ENCODE measurements around the gene SNX18. TPM values are rescaled to one million over a fixed set of nuclear protein-coding genes. Genes with fewer than 3 reads are reported as not detected.

Gene SNX18
- total RNA-seq, result 10 to 100 TPM in 3 of 4 donors, 1 to 10 TPM in 1; 9.1 to 13.0 (median 10.7) TPM
- 1 to 10 TPM; 3.9 to 6.9 (median 4.5) TPM for polyA plus RNA-seq
- long read RNA-seq, donor 1, full-length matches to known transcripts, result 2 of 5 reads
- long read RNA-seq, donor 1, partial matches to known transcripts, result 0 of 5 reads
- long read RNA-seq, donor 1, other reads (novel, unspliced or antisense), result 3 of 5 reads
- long read RNA-seq, donor 2, full-length matches to known transcripts, result 1 of 8 reads
- long read RNA-seq, donor 2, partial matches to known transcripts, result 0 of 8 reads
- long read RNA-seq, donor 2, other reads (novel, unspliced or antisense), result 7 of 8 reads

DNA sequence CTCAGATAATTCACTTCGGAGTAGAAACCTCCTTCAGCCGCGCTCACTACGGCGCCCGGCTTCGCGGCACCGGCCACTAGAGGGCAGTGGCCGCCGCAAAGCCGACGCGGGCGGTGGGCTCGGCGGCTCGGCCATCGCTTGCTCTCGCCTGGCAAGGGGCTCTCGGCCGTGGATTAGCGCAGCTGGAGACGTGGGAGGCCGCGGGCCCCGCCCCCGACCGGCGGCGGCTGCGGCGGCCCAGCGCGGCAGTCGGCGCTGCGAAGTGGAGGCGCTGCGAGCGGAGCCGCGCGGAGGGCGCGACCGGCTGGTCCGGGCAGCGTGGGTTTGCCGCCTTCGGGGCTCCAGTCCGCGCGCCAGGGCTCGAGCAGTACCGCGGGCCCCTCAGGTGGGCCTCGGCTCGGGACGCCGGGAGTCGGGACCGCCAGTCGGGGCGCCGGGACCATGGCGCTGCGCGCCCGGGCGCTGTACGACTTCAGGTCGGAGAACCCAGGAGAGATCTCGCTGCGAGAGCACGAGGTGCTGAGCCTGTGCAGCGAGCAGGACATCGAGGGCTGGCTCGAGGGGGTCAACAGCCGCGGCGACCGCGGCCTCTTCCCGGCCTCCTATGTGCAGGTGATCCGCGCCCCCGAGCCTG, at the start of gene SNX18:
SNX18 (plus strand) TSS at position 248 of the 634 bp plus-strand sequence; CDS start at position 442, 194 bp downstream.
- WGBS, 3 donors, result 0% methylated on average over 70 to 88 of the region's 88 CpGs
- ATAC-seq (peak; percentile 94 to 97 (median 96)), DNase-seq (peak; percentile 93 to 97)
- H3K9me3 ChIP-seq, result no peaks in the 10 kb centered on the region
- H3K36me3 ChIP-seq (ENCODE audit: insufficient read depth in 1 of 2, low read depth in 1 of 2), result no peaks in the 10 kb centered on the region
- TF ChIP-seq, protein P1, sequence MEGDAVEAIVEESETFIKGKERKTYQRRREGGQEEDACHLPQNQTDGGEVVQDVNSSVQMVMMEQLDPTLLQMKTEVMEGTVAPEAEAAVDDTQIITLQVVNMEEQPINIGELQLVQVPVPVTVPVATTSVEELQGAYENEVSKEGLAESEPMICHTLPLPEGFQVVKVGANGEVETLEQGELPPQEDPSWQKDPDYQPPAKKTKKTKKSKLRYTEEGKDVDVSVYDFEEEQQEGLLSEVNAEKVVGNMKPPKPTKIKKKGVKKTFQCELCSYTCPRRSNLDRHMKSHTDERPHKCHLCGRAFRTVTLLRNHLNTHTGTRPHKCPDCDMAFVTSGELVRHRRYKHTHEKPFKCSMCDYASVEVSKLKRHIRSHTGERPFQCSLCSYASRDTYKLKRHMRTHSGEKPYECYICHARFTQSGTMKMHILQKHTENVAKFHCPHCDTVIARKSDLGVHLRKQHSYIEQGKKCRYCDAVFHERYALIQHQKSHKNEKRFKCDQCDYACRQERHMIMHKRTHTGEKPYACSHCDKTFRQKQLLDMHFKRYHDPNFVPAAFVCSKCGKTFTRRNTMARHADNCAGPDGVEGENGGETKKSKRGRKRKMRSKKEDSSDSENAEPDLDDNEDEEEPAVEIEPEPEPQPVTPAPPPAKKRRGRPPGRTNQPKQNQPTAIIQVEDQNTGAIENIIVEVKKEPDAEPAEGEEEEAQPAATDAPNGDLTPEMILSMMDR (IDR thresholded peaks at IDR 0.05), result peak; percentile 99
- H3K27me3 ChIP-seq (ENCODE audit: insufficient read depth in 3 of 3, low read length in 2 of 3), result no peaks in the 10 kb centered on the region
- intact Hi-C loops (cut with DNase I), result loop anchor here (1.0 to 10.0 kb wide), 5 partner anchors 240 to 627 kb away; no protein-coding TSS in a partner anchor
- peak within 1 kb of the TSS; percentile 99 for H3K4me3 ChIP-seq
- peak within 1 kb of the TSS; percentile 95 for H3K27ac ChIP-seq
- H3K4me1 ChIP-seq, result peaks cover 28% of the 10 kb centered on the region

DNA sequence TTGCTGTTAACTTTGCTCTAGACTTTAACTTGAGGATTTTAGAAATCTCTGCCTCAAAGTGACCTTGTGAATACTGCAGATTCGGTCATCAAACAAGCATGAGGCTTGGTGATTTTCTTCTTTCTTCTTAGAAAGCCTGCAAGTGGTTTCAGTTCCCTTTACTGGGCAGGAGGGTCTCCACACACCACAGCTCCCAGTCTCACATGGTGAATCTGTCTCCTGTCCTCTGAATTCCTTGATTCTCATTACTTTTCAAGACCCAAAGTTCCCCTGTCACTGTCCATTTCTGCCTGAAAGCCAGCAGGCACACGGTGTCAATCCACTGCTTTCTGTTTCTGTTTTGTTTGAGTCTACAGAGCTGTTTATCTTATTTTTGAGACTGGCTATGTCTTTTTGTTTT, 47.9 kb upstream of the SNX18 start:
- H3K36me3 ChIP-seq (ENCODE audit: insufficient read depth in 1 of 2, low read depth in 1 of 2), result no peaks in the 10 kb centered on the region
- no peak for ATAC-seq
- 25 to 46% (median 30%) methylated on average over 2 of the region's 2 CpGs for WGBS, 3 donors
- H3K27me3 ChIP-seq (ENCODE audit: insufficient read depth in 3 of 3, low read length in 2 of 3), result no peaks in the 10 kb centered on the region
- DNase-seq, result no peak
- peak overlapping the region; percentile 3 for H3K27ac ChIP-seq
- TF ChIP-seq, protein P1 (IDR thresholded peaks at IDR 0.05), result no peak
- H3K4me1 ChIP-seq, result peaks cover 13% of the 10 kb centered on the region
- no peaks in the 10 kb centered on the region for H3K9me3 ChIP-seq
- intact Hi-C loops (cut with DNase I), result no loop called here
- H3K4me3 ChIP-seq, result peak overlapping the region; percentile 41

DNA sequence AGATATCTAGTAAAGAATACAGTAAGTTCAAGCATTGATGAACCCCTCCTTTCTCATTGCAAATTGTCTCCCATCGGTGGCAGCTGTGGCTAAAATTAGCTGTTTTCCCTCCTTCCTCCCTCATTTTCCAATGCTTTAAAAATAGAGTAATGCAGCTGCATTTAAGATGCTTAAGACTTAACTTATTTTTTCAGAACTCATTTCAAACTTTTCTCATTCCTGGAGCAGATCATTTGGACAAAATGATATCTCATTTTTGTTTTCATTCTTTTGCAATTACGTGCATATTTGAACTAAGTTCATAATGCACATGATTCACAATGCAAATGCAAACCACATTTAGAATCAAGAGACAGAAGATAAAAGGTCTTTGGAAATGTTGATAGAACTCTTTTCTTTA, 47.4 kb upstream of the SNX18 start:
- ATAC-seq, result no peak
- Histone ChIP-seq H3K36me3 (ENCODE audit: insufficient read depth in 1 of 2, low read depth in 1 of 2) (no peaks in the 10 kb centered on the region), H3K27ac (peak overlapping the region; percentile 3), H3K4me1 (peaks cover 13% of the 10 kb centered on the region), H3K9me3 (no peaks in the 10 kb centered on the region), H3K27me3 (ENCODE audit: insufficient read depth in 3 of 3, low read length in 2 of 3) (no peaks in the 10 kb centered on the region), H3K4me3 (peak overlapping the region; percentile 41)
- WGBS, 3 donors, result 30 to 32% (median 32%) methylated on average over 2 of the region's 2 CpGs
- TF ChIP-seq, protein P1 (IDR thresholded peaks at IDR 0.05), result no peak
- intact Hi-C loops (cut with DNase I), result no loop called here
- DNase-seq, result no peak

DNA sequence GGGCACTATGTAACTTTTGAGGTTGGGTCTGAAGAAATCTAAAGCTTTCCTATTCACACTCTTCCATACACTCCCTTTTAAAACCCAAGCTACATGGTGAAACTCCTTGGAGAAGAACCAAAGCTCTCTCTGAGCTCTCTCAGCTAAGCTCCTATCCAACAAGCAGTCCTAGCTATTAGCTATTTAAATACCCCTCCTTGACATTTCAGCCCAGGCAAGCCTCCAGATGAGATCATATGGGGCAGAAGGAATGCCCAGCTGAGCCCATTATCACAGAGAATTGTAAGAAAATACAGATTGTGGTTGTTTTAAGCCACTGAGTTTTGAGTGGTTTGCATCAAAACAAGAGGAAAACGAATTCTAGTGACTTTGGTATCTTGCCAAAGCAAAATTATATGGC, 46.9 kb upstream of the SNX18 start:
- TF ChIP-seq, protein P1 (IDR thresholded peaks at IDR 0.05), result no peak
- Histone ChIP-seq H3K27me3 (ENCODE audit: insufficient read depth in 3 of 3, low read length in 2 of 3) (no peaks in the 10 kb centered on the region), H3K4me1 (peaks cover 13% of the 10 kb centered on the region), H3K36me3 (ENCODE audit: insufficient read depth in 1 of 2, low read depth in 1 of 2) (no peaks in the 10 kb centered on the region), H3K4me3 (peak overlapping the region; percentile 41), H3K9me3 (no peaks in the 10 kb centered on the region), H3K27ac (no peak overlapping the region)
- WGBS, 3 donors, result 30 to 56% (median 45%) methylated on average over 1 of the region's 1 CpG
- intact Hi-C loops (cut with DNase I), result no loop called here
- no peak for DNase-seq
- peak in 2 of 4 donors; percentile 43 to 46 for ATAC-seq
